Measurements from ENCODE around the gene FRMPD2. TPM values are rescaled to one million over a fixed set of nuclear protein-coding genes. Genes with fewer than 3 reads are reported as not detected.

The FRMPD2 gene
- total and polyA plus RNA-seq, 2 donors (not counting 3 experiments of a cell fraction or from before 2014, with no cell fraction given) = 0.42 TPM; not detected in 1

- Histone ChIP-seq H3K79me2 (ENCODE audit: control insufficient read depth, insufficient read depth, low read length) (no peaks in the 10 kb centered on the region), H3K27ac (ENCODE audit: insufficient read depth, low read depth, low read length) (no peak overlapping the region), H3K36me3 (ENCODE audit: control insufficient read depth in 2 of 2, extremely low read depth in 1 of 2, insufficient read depth in 2 of 2, low read length in 2 of 2) (no peaks in the 10 kb centered on the region), H4K20me1 (replicated peaks; ENCODE audit: control insufficient read depth, extremely low read depth, insufficient read depth, low read length) (no peaks in the 10 kb centered on the region), H3K4me1 (ENCODE audit: control insufficient read depth, extremely low read depth, insufficient read depth, low read length) (no peaks in the 10 kb centered on the region), H2AFZ (ENCODE audit: low read depth, low read length) (no peak overlapping the region), H3K9me3 (replicated peaks; ENCODE audit: control insufficient read depth, insufficient read depth, low read length) (no peaks in the 10 kb centered on the region), H3K27me3 (ENCODE audit: control insufficient read depth in 2 of 2, insufficient read depth in 2 of 2, low read length in 2 of 2) (peaks cover 6 to 13% of the 10 kb centered on the region in 2 experiments), H3K4me2 (ENCODE audit: insufficient read depth, low read length) (no peak overlapping the region), H3K9me1 (replicated peaks; ENCODE audit: control insufficient read depth, extremely low read depth, insufficient read depth, low read length) (no peaks in the 10 kb centered on the region), H3K9ac (replicated peaks; ENCODE audit: extremely low read depth, insufficient read depth, low read length) (no peak overlapping the region), H3K4me3 (replicated peaks in 1 of 3; ENCODE audit: insufficient read depth in 1 of 3, low read depth in 1 of 3, low read length in 3 of 3) (no peak overlapping the region)
- ChIA-PET POLR2A (no interaction called here), CTCF (no interaction called here)
- dilution Hi-C loops (cut with MboI; ENCODE audit: extremely low pct_ligation_motif_present, low sequenced_read_pairs) = no loop called here
- FAIRE-seq (no peak), DNase-seq (ENCODE audit: low read depth, low spot score) (no peak)
- no TSS peak for BruUV-seq (replicated peaks)
- TF ChIP-seq FOS (IDR thresholded peaks at IDR 0.05; ENCODE audit: borderline replicate concordance, insufficient read depth, low read length) (no peak), POLR2AphosphoS5 (IDR thresholded peaks at IDR 0.05; ENCODE audit: insufficient read depth, low read depth, low read length) (no peak), EZH2 (IDR thresholded peaks at IDR 0.05; ENCODE audit: borderline replicate concordance, low read depth, low read length, severe bottlenecking) (no peak), JUN (IDR thresholded peaks at IDR 0.05; ENCODE audit: borderline replicate concordance, insufficient read depth, insufficient read length, low read depth) (no peak), MAX (IDR thresholded peaks at IDR 0.05; ENCODE audit: insufficient read depth, insufficient read length) (no peak), GATA2 (IDR thresholded peaks at IDR 0.05; ENCODE audit: insufficient read depth, insufficient read length, low read depth, low read length) (no peak), MYC (IDR thresholded peaks at IDR 0.05; ENCODE audit: low read depth, low read length) (no peak), POLR2A (IDR thresholded peaks at IDR 0.05; ENCODE audit: low read depth, low read length) (no peak), CTCF (IDR thresholded peaks at IDR 0.05; ENCODE audit: extremely low read depth in 1 of 2, insufficient read depth in 1 of 2, low read depth in 1 of 2, low read length in 2 of 2) (no peak)
- intact Hi-C loops (cut with micrococcal nuclease) = no loop called here
Measured at GRCh38 chr10:48232717-48233447, 41.6 kb downstream of the FRMPD2 start.

All from endothelial cell of umbilical vein (primary cell).